GM18519 (cell line): ENCODE data around the gene MRPL49.

Experiments used
- ATAC-seq: cut with Tn5 transposase; IDR thresholded peaks from one replicate; pipeline ENCODE4 v1.9.1; 2021; ENCODE audit warnings: mild to moderate bottlenecking, moderate library complexity; ENCODE audit not compliant: unreplicated experiment, low FRiP score

MRPL49 gene

GRCh38 chr11:65121865-65122696 is at the start of gene MRPL49, which contains the start of gene FAU:
MRPL49 (plus strand) TSS chr11:65122321; CDS start chr11:65122347, 26 bp downstream.
FAU (minus strand) TSS chr11:65122134; CDS start chr11:65121813, 321 bp downstream.
- ATAC-seq: peak; percentile 52

GRCh38 chr11:65072631-65072966 is 49.5 kb upstream of the MRPL49 start:
- no peak for ATAC-seq

DNA sequence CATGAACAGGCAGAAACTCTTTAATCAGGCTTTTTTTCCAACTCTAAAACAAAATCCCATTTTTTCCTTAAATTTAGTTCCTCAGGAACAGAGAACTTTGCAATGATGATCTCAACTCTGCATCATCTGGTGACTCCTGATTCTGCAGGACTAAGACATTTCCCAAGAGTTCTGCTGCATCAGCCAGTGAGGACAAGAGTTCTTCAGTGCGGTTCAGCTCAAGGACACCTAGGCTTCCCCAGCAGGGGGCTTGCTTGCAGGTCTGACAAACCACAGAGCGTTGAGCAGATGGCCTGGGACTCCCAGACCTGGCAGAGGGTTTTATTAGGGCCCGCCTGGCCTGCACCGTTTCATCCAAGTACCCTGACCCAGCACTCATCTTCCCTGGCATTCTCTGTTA is 44.7 kb upstream of the MRPL49 start:
- ATAC-seq: no peak

DNA sequence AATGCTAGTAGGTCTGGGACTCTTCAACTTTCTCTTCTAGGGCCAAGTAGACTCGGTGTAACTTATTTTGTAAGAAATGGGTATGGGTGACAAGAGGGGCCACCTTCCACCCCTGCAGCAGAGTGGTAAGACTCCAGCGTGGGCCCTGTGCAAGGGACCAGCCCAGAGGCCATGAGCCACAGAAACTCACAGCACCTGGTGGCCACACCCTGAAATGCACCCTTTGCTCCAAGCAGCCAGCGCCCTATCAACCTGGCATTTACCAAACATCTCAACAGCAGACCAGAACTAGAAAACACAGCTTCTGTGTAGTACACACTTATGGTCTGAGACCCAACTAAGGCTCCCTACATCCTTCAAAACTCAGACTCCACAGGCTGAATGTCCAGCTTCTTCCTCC is 44.0 kb upstream of the MRPL49 start:
- ATAC-seq: no peak

DNA sequence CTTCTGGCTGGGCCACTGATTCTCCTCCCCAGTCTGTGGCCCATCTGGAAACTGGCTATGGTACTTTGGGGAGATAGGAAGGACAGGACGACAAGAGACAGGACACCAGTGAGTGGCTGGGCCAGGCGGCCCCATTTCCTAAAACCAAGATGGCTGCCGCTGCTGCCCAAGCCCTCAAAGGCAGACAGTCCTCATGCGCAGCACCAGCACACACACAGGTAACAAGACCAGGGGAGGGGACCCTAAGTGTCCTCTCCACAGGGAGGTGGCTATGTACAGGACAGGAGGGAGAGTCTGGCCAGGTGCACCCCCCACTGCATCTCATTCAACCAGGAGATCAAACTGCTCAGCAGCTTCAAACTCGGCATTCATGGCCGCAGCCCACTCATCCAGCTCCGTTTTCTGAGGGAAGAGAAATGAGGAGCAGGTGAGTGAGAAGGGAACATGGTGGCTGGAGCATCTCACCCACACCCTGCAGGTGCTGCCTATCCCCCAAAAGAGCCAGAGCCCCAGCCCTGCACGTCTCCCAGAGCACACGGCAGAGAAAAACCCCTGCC is 43.3 kb upstream of the MRPL49 start:
- no peak for ATAC-seq

DNA sequence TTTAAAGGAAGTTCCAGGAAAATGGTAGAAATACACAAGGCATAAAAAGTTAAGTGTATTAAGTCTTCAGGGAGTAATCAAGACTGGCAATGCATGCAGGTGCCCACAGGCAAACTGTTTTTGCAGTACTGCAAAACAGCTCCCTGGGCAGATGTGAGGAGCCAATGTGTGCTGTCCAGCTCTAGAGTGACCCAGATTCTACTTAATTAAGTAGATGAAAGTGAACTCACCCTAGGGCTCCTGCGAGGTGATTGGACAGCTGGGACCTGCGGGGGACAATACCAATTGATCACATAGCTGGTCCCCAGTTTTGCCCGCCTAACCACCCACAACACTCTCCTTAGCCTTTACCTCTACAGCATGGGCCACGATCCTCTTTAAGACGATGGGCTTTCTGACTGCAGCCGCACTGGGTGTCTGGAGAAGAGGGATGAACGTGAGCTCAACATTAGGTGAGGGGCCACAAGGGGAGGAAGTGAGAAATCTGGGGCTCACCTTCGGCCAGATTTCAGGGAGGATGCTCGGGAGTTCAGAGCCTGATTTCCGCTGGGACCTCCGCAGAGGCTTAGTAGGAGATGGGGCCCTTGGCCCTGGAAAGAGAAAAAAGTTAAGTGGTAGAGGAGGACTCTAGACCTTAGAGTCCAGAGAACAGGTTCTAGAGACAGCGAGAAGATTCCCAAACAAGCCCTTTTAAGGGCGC is 38.8 kb upstream of the MRPL49 start:
- ATAC-seq: no peak

DNA sequence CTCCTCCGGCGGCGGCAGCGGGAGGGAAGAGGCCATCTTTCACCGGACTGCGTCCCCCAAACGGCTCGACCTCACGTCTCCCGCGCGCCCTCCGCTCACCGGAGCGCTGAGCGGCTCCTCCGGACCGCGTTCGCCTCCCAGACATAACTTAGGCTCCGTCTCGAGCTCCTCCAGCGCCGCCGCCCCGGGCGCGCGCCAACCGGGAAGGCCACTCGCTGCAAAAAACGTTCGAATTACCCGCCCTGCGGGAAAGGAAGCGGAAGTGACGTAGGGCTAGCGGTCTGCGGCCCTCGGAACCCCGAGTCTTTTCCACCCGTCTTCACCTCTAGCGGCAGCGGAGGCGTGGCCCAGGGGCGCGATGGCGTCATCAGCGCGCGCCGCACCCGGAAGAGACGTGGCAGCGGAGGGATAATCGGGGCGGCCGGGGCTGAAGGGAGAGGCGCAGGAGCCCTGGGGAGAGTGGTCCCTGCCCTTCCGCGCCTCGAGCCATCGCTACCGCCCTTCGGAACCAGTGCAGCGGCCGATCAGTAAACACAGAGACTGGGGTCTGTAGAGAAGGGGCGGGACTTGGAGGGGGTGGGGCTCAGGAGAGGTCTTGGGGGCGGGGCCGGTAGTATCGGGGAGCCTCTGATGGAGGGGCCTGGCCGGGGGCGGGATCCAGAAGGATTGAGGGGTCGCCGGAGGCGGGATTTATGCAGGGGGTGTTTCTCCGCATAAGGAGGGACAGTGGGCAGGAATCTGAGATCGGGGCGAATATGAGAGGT is 38.1 kb upstream of the MRPL49 start, which contains the start of the genes CDCA5 and ZFPL1:
Gene CDCA5 (minus strand): TSS at position 207 of the 764 bp plus-strand sequence. CDS start 62 bp downstream, at position 145.
Gene ZFPL1 (plus strand): TSS at position 389 of the 764 bp plus-strand sequence. CDS start 477 bp downstream, outside the sequence.
- peak; percentile 71 for ATAC-seq

DNA sequence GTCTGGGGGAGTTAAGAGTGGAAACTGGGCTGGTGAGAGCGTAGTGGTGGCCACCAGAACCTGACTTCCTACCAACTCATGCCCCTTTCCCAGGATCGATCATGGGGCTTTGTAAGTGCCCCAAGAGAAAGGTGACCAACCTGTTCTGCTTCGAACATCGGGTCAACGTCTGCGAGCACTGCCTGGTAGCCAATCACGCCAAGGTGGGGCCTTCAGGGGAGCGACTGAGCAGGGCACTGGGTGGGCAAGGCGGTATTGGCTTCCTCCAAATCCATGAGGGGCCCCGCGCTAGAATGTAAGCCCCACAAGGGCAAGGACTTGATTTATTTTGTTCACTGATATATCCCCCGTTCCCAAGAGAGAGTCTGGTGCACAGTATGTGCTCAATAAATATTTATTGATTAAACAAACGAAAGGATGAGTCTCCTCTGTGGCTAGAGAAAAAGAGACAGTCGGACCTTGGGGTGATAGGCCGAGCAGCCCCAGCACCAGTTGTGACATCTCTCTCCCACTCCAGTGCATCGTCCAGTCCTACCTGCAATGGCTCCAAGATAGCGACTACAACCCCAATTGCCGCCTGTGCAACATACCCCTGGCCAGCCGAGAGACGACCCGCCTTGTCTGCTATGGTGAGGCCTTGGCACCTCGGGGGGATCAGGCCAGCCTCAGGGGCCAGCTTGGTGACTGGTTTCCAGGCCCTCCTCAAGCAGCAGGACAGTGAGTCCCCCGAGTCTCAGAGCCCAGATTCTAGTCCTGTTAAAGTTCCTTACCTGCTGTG is 37.3 kb upstream of the MRPL49 start:
- ATAC-seq: no peak

DNA sequence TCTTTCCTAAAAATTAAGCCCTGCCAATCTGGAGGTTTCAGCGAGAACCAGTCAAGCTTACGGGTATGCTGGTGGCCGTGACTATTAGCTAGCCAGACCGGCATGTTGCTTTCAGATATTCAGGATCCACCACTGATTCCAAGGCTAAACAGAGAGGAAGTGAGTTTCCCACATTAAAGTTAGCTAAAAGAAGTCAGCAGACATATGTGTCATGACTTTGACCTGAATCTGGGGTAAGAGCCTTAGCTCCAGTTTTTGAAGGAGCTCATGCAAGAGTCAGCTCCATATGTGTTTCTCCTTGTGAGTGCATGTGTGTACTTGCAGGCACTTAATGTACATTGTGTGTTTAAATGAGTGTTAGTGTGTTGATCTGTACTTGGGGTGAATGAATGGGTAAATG is 36.7 kb upstream of the MRPL49 start:
- no peak for ATAC-seq

DNA sequence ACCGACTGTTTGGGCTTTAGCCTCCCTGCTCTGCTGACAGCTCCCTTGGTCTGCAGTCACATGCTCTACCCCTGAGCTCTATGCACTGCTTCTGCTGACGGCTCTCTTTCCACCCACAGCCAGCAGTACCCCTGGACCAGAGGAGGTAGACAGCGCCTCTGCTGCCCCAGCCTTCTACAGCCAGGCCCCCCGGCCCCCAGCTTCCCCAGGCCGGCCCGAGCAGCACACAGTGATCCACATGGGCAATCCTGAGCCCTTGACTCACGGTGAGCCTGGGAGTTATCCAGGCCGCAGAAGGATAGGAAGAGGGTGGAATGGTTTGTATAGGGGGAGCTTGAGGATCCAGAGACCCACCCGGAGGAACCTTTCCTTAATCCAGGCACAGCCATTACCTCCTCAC is 35.3 kb upstream of the MRPL49 start:
- no peak for ATAC-seq

- no peak for ATAC-seq
Observed at GRCh38 chr11:65087216-65087615, 34.9 kb upstream of the MRPL49 start.

GRCh38 chr11:65087827-65088226 is 34.3 kb upstream of the MRPL49 start:
- ATAC-seq: no peak

GRCh38 chr11:65089621-65090020 is 32.5 kb upstream of the MRPL49 start:
- no peak for ATAC-seq

DNA sequence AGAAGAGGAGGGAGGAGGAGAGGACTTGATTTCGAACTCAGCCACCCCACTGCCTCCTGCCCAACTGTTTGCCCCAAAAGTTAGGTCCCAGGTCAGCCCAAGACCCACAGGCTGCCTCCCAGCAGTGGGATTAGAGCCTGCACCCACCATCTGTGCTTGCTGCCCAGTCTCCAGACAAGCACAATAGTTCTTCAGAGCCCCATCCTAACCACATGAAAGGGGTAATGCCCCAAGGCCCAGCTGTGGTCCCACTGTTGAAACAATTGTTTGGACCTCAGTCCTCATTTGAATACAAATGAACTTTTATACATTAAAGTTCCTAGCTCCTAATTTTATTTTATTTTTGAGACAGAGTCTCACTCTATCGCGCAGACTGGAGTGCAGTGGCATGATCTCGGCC is 31.5 kb upstream of the MRPL49 start:
- ATAC-seq: no peak

- no peak for ATAC-seq
Observed at GRCh38 chr11:65095427-65095826, 26.7 kb upstream of the MRPL49 start.

- ATAC-seq: peak; percentile 62
Observed at GRCh38 chr11:65095974-65096806, 25.9 kb upstream of the MRPL49 start, which contains the start of gene VPS51. VPS51 (plus strand) TSS chr11:65096214; CDS start chr11:65096251, 37 bp downstream.

DNA sequence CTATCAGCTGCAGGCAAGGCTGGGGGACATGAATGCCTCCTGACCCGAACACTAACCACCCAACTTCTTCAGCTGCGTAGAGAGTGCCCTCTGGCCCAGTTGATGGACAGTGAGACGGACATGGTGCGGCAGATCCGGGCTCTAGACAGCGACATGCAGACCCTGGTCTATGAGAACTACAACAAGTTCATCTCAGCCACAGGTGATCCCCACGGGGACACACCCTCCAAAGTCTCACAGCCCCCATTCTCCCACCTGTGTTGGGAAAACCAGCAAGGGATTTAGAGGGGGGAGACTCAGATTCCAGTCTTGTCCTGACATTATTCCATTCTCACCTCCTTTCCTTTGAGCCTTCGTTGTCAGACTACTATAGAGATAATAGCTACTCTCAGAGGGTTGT is 25.2 kb upstream of the MRPL49 start:
- ATAC-seq: no peak

- ATAC-seq: no peak
Observed at GRCh38 chr11:65100674-65101350, 21.3 kb upstream of the MRPL49 start.
